Lower leg skin (tissue), 3 donors: ENCODE results near the gene TRIM28.

Experiments
- POLR2A ChIP-seq, 2 donors: fragments of 450-650 bp; IDR thresholded peaks; one replicate each; pipeline ENCODE4 v1.6.1; 2016 to 2017; ENCODE audit warnings: antibody characterized with exemption in 2 of 2, mild to moderate bottlenecking in 1 of 2, moderate library complexity in 1 of 2
- TF ChIP-seq, protein P1 (sequence below), 3 donors: fragments of 450-650 bp; IDR thresholded peaks; one replicate each; pipeline ENCODE4 v1.5.1; 2016; ENCODE audit warnings: antibody characterized with exemption in 3 of 3, mild to moderate bottlenecking in 3 of 3, moderate library complexity in 2 of 3

DNA sequence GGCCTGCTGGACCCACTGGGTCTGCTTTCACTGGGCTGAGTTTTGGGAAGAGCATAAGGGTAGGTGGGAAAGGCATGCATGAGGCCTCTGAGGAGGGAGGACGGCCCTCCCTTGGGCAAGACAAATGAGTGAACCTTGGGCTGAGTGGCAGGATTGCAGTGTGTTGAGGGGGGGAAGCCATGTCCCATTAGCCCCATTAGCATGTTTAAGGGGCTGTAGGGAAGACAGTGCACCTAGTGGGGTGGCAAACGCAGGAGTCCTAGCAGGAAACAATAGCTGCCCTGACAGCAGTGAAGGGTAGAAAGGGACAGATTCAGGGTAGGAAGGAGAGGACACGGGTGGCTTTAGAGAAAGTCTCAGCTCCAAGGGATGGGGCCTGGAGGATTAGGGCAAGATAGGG lies 21.2 kb upstream of the TRIM28 start:
- no peak for TF ChIP-seq POLR2A (IDR thresholded peaks at IDR 0.05)
- TF ChIP-seq, protein P1, sequence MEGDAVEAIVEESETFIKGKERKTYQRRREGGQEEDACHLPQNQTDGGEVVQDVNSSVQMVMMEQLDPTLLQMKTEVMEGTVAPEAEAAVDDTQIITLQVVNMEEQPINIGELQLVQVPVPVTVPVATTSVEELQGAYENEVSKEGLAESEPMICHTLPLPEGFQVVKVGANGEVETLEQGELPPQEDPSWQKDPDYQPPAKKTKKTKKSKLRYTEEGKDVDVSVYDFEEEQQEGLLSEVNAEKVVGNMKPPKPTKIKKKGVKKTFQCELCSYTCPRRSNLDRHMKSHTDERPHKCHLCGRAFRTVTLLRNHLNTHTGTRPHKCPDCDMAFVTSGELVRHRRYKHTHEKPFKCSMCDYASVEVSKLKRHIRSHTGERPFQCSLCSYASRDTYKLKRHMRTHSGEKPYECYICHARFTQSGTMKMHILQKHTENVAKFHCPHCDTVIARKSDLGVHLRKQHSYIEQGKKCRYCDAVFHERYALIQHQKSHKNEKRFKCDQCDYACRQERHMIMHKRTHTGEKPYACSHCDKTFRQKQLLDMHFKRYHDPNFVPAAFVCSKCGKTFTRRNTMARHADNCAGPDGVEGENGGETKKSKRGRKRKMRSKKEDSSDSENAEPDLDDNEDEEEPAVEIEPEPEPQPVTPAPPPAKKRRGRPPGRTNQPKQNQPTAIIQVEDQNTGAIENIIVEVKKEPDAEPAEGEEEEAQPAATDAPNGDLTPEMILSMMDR (IDR thresholded peaks at IDR 0.05): no peak
